MM.1S (cell line): ENCODE data around the gene NFRKB.

Experiments
- DNase-seq: peaks from one replicate; pipeline ENCODE4 v3.0.0-alpha.2; 2015
- H2AFZ ChIP-seq: fragments of 300-600 bp; sonication (generic); 2 replicates; pipeline ENCODE4 v1.6.0; 2016; ENCODE audit warnings: antibody characterized with exemption, low read length
- H3F3A ChIP-seq: fragments of 300-600 bp; sonication (generic); 2 replicates; pipeline ENCODE4 v1.6.1; 2016; ENCODE audit warnings: mild to moderate bottlenecking, antibody characterized with exemption, low read length, moderate library complexity, mixed read lengths; ENCODE audit not compliant: insufficient read depth
- H3K27ac ChIP-seq: fragments of 300-600 bp; sonication (generic); 2 replicates; pipeline ENCODE4 v1.5.1; 2016; ENCODE audit warnings: mild to moderate bottlenecking, low read length
- H3K27me3 ChIP-seq: fragments of 300-600 bp; sonication (generic); replicated peaks from 2 replicates; pipeline ENCODE4 v1.6.0; 2016; ENCODE audit warnings: low read length; ENCODE audit not compliant: insufficient read depth
- H3K36me3 ChIP-seq: fragments of 300-600 bp; sonication (generic); replicated peaks from 2 replicates; pipeline ENCODE4 v1.6.1; 2016; ENCODE audit warnings: mild to moderate bottlenecking, low read length, mixed read lengths; ENCODE audit not compliant: insufficient read depth
- H3K4me1 ChIP-seq: fragments of 300-600 bp; sonication (generic); 2 replicates; pipeline ENCODE4 v1.6.1; 2016; ENCODE audit warnings: low read length, mixed read lengths
- H3K4me2 ChIP-seq: fragments of 300-600 bp; sonication (generic); 2 replicates; pipeline ENCODE4 v1.6.0; 2016; ENCODE audit warnings: low read depth, low read length
- H3K4me3 ChIP-seq: fragments of 300-600 bp; sonication (generic); 2 replicates; pipeline ENCODE4 v1.5.1; 2016; ENCODE audit warnings: low read length, mixed read lengths
- H3K79me2 ChIP-seq: fragments of 300-600 bp; sonication (generic); 2 replicates; pipeline ENCODE4 v1.6.1; 2016; ENCODE audit warnings: mixed run types, low read length, mixed read lengths
- H3K9ac ChIP-seq: fragments of 300-600 bp; sonication (generic); 2 replicates; pipeline ENCODE4 v1.6.1; 2016; ENCODE audit warnings: low read length, mixed read lengths
- H3K9me2 ChIP-seq: fragments of 300-600 bp; sonication (generic); replicated peaks from 2 replicates; pipeline ENCODE4 v1.6.1; 2016; ENCODE audit warnings: mild to moderate bottlenecking, low read length, mixed read lengths; ENCODE audit not compliant: insufficient read depth
- H3K9me3 ChIP-seq: fragments of 300-600 bp; sonication (generic); replicated peaks from 2 replicates; pipeline ENCODE4 v1.6.1; 2016; ENCODE audit warnings: mild to moderate bottlenecking, low read length, mixed read lengths; ENCODE audit not compliant: insufficient read depth
- H4K20me1 ChIP-seq: fragments of 300-600 bp; sonication (generic); 2 replicates; pipeline ENCODE4 v1.6.1; 2016; ENCODE audit warnings: mild to moderate bottlenecking, low read length, moderate library complexity, mixed read lengths; ENCODE audit not compliant: insufficient read depth
- EZH2 ChIP-seq: fragments of 300-600 bp; sonication (generic); optimal IDR thresholded peaks from 2 replicates; pipeline ENCODE3; 2017; ENCODE audit warnings: low read depth, mild to moderate bottlenecking, antibody characterized with exemption, low read length, mixed read lengths
- EZH2phosphoT487 ChIP-seq: fragments of 300-600 bp; sonication (generic); IDR thresholded peaks from 2 replicates; pipeline ENCODE4 v1.6.1; 2018; ENCODE audit warnings: antibody characterized with exemption, low read length
- TF ChIP-seq, protein P1 (sequence below): fragments of 300-600 bp; sonication (generic); IDR thresholded peaks from 2 replicates; pipeline ENCODE4 v1.5.1; 2016; ENCODE audit warnings: antibody characterized with exemption, low read length, mixed read lengths

The NFRKB gene

GRCh38 chr11:129864811-129865210 lies 30.6 kb downstream of the NFRKB start:
- Histone ChIP-seq H3K4me3 (no peak overlapping the region), H3K27ac (no peak overlapping the region), H3K4me1 (no peaks in the 10 kb centered on the region), H3K4me2 (no peak overlapping the region), H3K79me2 (no peaks in the 10 kb centered on the region), H4K20me1 (no peaks in the 10 kb centered on the region), H3K9me3 (no peaks in the 10 kb centered on the region), H3K9ac (no peak overlapping the region), H3K9me2 (no peaks in the 10 kb centered on the region), H2AFZ (no peak overlapping the region), H3F3A (no peaks in the 10 kb centered on the region), H3K27me3 (no peaks in the 10 kb centered on the region), H3K36me3 (no peaks in the 10 kb centered on the region)
- DNase-seq, result no peak
- TF ChIP-seq EZH2 (no peak), EZH2phosphoT487 (no peak)
- TF ChIP-seq, protein P1, sequence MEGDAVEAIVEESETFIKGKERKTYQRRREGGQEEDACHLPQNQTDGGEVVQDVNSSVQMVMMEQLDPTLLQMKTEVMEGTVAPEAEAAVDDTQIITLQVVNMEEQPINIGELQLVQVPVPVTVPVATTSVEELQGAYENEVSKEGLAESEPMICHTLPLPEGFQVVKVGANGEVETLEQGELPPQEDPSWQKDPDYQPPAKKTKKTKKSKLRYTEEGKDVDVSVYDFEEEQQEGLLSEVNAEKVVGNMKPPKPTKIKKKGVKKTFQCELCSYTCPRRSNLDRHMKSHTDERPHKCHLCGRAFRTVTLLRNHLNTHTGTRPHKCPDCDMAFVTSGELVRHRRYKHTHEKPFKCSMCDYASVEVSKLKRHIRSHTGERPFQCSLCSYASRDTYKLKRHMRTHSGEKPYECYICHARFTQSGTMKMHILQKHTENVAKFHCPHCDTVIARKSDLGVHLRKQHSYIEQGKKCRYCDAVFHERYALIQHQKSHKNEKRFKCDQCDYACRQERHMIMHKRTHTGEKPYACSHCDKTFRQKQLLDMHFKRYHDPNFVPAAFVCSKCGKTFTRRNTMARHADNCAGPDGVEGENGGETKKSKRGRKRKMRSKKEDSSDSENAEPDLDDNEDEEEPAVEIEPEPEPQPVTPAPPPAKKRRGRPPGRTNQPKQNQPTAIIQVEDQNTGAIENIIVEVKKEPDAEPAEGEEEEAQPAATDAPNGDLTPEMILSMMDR, result no peak

GRCh38 chr11:129861702-129862522 lies 33.5 kb downstream of the NFRKB start:
- Histone ChIP-seq H3K4me2 (no peak overlapping the region), H2AFZ (no peak overlapping the region), H3K27ac (no peak overlapping the region), H3K9me2 (no peaks in the 10 kb centered on the region), H3K4me1 (no peaks in the 10 kb centered on the region), H3K9me3 (no peaks in the 10 kb centered on the region), H3K36me3 (no peaks in the 10 kb centered on the region), H4K20me1 (no peaks in the 10 kb centered on the region), H3K4me3 (no peak overlapping the region), H3K27me3 (no peaks in the 10 kb centered on the region), H3F3A (no peaks in the 10 kb centered on the region), H3K9ac (no peak overlapping the region), H3K79me2 (no peaks in the 10 kb centered on the region)
- no peak for DNase-seq
- TF ChIP-seq, protein P1, result no peak
- TF ChIP-seq EZH2phosphoT487 (no peak), EZH2 (no peak)

DNA sequence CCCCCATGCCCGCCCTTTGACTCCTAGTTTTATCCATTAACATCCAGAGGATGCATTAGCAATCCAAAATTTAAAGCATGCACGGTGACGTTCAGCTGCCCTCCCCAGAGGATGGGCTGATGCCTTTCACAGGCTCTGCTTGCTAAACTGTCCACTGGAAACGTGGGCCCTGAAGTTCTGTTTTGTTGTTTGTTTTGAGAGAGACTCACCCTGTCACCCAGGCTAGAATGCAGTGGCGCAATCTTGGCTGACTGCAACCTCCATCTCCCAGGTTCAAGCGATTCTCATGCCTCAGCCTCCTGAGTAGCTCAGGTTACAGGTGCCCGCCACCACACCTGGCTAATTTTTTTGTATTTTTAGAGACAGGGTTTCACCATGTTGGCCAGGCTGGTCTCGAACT lies 39.3 kb downstream of the NFRKB start:
- Histone ChIP-seq H3K79me2 (no peaks in the 10 kb centered on the region), H3K27ac (no peak overlapping the region), H3K4me1 (no peaks in the 10 kb centered on the region), H4K20me1 (no peaks in the 10 kb centered on the region), H3K4me3 (no peak overlapping the region), H3K9ac (no peak overlapping the region), H3K9me3 (no peaks in the 10 kb centered on the region), H3K27me3 (no peaks in the 10 kb centered on the region), H3K36me3 (no peaks in the 10 kb centered on the region), H3K4me2 (no peak overlapping the region), H3F3A (no peaks in the 10 kb centered on the region), H2AFZ (no peak overlapping the region), H3K9me2 (no peaks in the 10 kb centered on the region)
- DNase-seq, result no peak
- TF ChIP-seq, protein P1, result no peak
- no peak for TF ChIP-seq EZH2
- TF ChIP-seq EZH2phosphoT487, result no peak
